ENCODE data around the gene PRKAR1B. TPM values are rescaled to one million over a fixed set of nuclear protein-coding genes. Genes with fewer than 3 reads are reported as not detected.
A peak's percentile ranks its signal among the peaks of the same experiment; 100 is the strongest.

The PRKAR1B gene
- total RNA-seq, 1 donor from 2014 or later: 14.7 TPM

DNA sequence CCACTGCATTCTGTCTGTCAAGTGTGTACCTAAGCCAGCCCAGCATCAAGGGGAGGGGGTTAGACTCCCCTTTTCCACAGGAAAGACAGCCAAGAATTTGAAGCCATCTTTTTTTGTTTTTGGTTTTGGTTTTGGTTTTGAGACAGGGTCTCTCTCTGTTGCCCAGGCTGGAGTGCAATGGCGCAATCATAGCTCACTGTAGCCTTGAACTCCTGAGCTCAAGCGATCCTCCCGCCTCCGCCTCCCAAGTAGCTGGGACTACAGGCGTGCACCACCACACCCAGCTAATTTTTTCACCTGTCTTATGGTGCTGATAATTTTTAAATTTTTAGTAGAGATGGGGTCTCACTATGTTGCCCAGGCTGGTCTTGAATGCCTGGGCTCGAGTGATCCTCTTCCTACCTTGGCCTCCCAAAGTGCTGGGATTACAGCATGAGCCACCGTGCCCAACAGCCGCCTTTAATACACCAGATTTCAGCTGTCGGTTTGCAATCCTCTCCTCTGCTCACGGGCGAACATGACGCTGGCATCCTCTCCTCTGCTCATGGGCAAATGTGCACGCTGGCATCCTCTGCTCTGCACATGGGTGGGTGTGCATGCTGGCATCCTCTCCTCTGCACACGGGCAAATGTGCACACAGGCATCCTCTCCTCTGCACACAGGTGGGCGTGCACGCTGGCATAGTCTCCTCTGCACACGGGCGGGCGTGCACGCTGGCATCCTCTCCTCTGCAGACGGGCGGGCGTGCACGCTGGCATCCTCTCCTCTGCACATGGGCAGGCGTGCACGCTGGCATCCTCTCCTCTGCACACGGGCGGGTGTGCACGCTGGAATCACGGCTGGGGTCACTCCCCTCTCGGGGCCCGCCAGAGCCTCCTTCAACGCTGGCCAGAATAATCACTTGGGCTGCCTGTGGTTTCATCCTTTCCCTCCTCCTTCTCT is 151.4 kb downstream of the PRKAR1B start:
- H3K9ac ChIP-seq (ENCODE audit: low read length): no peak overlapping the region
- no peak overlapping the region for H3K4me2 ChIP-seq (ENCODE audit: low read length)
- peaks cover 2% of the 10 kb centered on the region for H3K27me3 Mint-ChIP-seq (ENCODE audit: low read depth, unreplicated experiment)
- H3K27ac Mint-ChIP-seq (ENCODE audit: unreplicated experiment): peak overlapping the region; percentile 80
- H3K27ac ChIP-seq (ENCODE audit: low read depth, low read length): no peak overlapping the region
- no peak overlapping the region for H3K4me3 Mint-ChIP-seq (ENCODE audit: unreplicated experiment)
- no peak for DNase-seq (ENCODE audit: low read depth)
- no peak overlapping the region for H2AFZ ChIP-seq (ENCODE audit: low read depth, low read length)
- peaks cover 9% of the 10 kb centered on the region for H3K36me3 Mint-ChIP-seq (ENCODE audit: low read depth, unreplicated experiment)
- no peaks in the 10 kb centered on the region for H3K36me3 ChIP-seq (ENCODE audit: insufficient read depth, low read length)
- H3K4me1 ChIP-seq (ENCODE audit: insufficient read depth, low read length): no peaks in the 10 kb centered on the region
- H3K4me3 ChIP-seq (ENCODE audit: insufficient read depth, low read depth, low read length): no peak overlapping the region
- no peaks in the 10 kb centered on the region for H4K20me1 ChIP-seq (ENCODE audit: insufficient read depth, low read length)
- no peak for FAIRE-seq
- TF ChIP-seq EZH2 (IDR thresholded peaks at IDR 0.05; ENCODE audit: insufficient read depth, low read length): no peak
- TF ChIP-seq, protein P1, sequence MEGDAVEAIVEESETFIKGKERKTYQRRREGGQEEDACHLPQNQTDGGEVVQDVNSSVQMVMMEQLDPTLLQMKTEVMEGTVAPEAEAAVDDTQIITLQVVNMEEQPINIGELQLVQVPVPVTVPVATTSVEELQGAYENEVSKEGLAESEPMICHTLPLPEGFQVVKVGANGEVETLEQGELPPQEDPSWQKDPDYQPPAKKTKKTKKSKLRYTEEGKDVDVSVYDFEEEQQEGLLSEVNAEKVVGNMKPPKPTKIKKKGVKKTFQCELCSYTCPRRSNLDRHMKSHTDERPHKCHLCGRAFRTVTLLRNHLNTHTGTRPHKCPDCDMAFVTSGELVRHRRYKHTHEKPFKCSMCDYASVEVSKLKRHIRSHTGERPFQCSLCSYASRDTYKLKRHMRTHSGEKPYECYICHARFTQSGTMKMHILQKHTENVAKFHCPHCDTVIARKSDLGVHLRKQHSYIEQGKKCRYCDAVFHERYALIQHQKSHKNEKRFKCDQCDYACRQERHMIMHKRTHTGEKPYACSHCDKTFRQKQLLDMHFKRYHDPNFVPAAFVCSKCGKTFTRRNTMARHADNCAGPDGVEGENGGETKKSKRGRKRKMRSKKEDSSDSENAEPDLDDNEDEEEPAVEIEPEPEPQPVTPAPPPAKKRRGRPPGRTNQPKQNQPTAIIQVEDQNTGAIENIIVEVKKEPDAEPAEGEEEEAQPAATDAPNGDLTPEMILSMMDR (IDR thresholded peaks at IDR 0.05; ENCODE audit: insufficient read depth, low read depth, low read length): no peak
- H3K79me2 ChIP-seq (ENCODE audit: insufficient read depth, low read length): no peaks in the 10 kb centered on the region
- no peaks in the 10 kb centered on the region for H3K27me3 ChIP-seq (ENCODE audit: insufficient read depth, low read length)
- H3K4me1 Mint-ChIP-seq (ENCODE audit: low read depth, unreplicated experiment): no peaks in the 10 kb centered on the region
- H3K9me3 ChIP-seq (ENCODE audit: insufficient read depth, low read depth, low read length): no peaks in the 10 kb centered on the region
- no peaks in the 10 kb centered on the region for H3K9me3 Mint-ChIP-seq (ENCODE audit: unreplicated experiment)

DNA sequence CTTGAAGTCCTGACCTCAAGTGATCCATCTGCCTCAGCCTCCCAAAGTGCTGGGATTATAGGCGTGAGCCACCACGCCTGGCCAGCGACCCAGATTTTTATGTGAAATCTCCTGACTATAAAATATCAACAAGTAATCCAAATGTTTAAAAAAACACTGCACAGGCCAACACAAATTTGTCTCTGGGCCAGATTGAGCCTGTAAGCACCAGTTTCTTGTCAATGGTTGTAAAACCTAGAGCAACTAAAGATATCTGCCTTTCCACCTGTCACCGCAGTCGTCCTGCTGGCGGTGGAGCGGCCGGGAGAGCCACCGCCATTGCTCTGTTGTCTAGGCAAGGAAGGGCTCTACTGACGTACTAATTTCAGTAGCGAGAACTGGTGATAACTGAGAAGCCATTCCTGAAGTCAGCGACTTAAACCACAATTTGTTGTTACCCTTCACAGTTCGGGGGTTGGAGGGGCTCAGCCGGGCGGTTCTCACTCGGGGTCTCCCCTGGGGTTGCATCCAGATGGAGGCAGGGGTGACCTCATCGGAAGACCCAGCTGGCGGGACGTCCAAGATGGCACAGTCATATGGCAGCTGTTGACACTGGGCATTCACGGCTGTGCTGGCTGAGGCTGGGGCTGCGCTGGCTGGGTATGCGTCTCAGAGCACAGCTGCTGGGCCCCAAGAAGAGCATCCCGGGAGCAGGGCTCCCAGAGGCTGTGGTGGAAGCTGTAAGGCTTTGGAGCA is 152.3 kb downstream of the PRKAR1B start:
- no peak for DNase-seq (ENCODE audit: low read depth)
- H3K79me2 ChIP-seq (ENCODE audit: insufficient read depth, low read length): no peaks in the 10 kb centered on the region
- no peak overlapping the region for H2AFZ ChIP-seq (ENCODE audit: low read depth, low read length)
- no peak for FAIRE-seq
- H3K36me3 ChIP-seq (ENCODE audit: insufficient read depth, low read length): no peaks in the 10 kb centered on the region
- no peaks in the 10 kb centered on the region for H4K20me1 ChIP-seq (ENCODE audit: insufficient read depth, low read length)
- H3K27ac ChIP-seq (ENCODE audit: low read depth, low read length): no peak overlapping the region
- Mint-ChIP-seq H3K4me1 (ENCODE audit: low read depth, unreplicated experiment) (no peaks in the 10 kb centered on the region), H3K36me3 (ENCODE audit: low read depth, unreplicated experiment) (peaks cover 9% of the 10 kb centered on the region), H3K27me3 (ENCODE audit: low read depth, unreplicated experiment) (peaks cover 2% of the 10 kb centered on the region), H3K27ac (ENCODE audit: unreplicated experiment) (no peak overlapping the region), H3K4me3 (ENCODE audit: unreplicated experiment) (no peak overlapping the region), H3K9me3 (ENCODE audit: unreplicated experiment) (no peaks in the 10 kb centered on the region)
- H3K9ac ChIP-seq (ENCODE audit: low read length): no peak overlapping the region
- H3K4me3 ChIP-seq (ENCODE audit: insufficient read depth, low read depth, low read length): no peak overlapping the region
- TF ChIP-seq, protein P1 (IDR thresholded peaks at IDR 0.05; ENCODE audit: insufficient read depth, low read depth, low read length): no peak
- TF ChIP-seq EZH2 (IDR thresholded peaks at IDR 0.05; ENCODE audit: insufficient read depth, low read length): no peak
- no peaks in the 10 kb centered on the region for H3K27me3 ChIP-seq (ENCODE audit: insufficient read depth, low read length)
- no peaks in the 10 kb centered on the region for H3K4me1 ChIP-seq (ENCODE audit: insufficient read depth, low read length)
- no peaks in the 10 kb centered on the region for H3K9me3 ChIP-seq (ENCODE audit: insufficient read depth, low read depth, low read length)
- H3K4me2 ChIP-seq (ENCODE audit: low read length): no peak overlapping the region

All from astrocyte (in vitro differentiated cells and primary cell).